Hepatic stellate cell (primary cell): Measurements from ENCODE around the gene ARHGAP32.
"Not testable (repeated sequence)": the region's sequence is repeated elsewhere in the genome, so short reads cannot be mapped to it uniquely, and the experiment has no call there.

ENCODE experiments used
- DNase-seq: peaks from one replicate; pipeline ENCODE4 v3.0.0; 2011; ENCODE audit warnings: low spot score

The ARHGAP32 gene

GRCh38 chr11:129034001-129034400, 158.1 kb downstream of the ARHGAP32 start:
- DNase-seq = no peak

GRCh38 chr11:129023968-129024676, 168.0 kb downstream of the ARHGAP32 start:
- no peak for DNase-seq

GRCh38 chr11:129021295-129021694, 170.8 kb downstream of the ARHGAP32 start:
- no peak for DNase-seq

GRCh38 chr11:129018991-129019390, 173.1 kb downstream of the ARHGAP32 start:
- DNase-seq = no peak

GRCh38 chr11:129018126-129018525, 174.0 kb downstream of the ARHGAP32 start:
- no peak for DNase-seq

GRCh38 chr11:129013737-129014475, 178.2 kb downstream of the ARHGAP32 start:
- no peak for DNase-seq

GRCh38 chr11:129012880-129013279, 179.2 kb downstream of the ARHGAP32 start:
- no peak for DNase-seq

- no peak for DNase-seq
Observed at GRCh38 chr11:129006161-129006560, 186.0 kb downstream of the ARHGAP32 start.

GRCh38 chr11:128999165-128999564, 193.0 kb downstream of the ARHGAP32 start:
- DNase-seq = not testable (repeated sequence)

GRCh38 chr11:128988242-128988970, 203.7 kb downstream of the ARHGAP32 start:
- DNase-seq = no peak

- DNase-seq = no peak
Observed at GRCh38 chr11:128985880-128986279, 206.2 kb downstream of the ARHGAP32 start.

GRCh38 chr11:128983023-128983422, 209.1 kb downstream of the ARHGAP32 start:
- DNase-seq = no peak

- DNase-seq = no peak
Observed at GRCh38 chr11:128981254-128981653, 210.9 kb downstream of the ARHGAP32 start.

GRCh38 chr11:128970598-128971190, 221.4 kb downstream of the ARHGAP32 start:
- DNase-seq = no peak

GRCh38 chr11:128968916-128969315, 223.2 kb downstream of the ARHGAP32 start:
- DNase-seq = no peak

GRCh38 chr11:128967578-128967977, 224.5 kb downstream of the ARHGAP32 start:
- no peak for DNase-seq

- no peak for DNase-seq
Observed at GRCh38 chr11:128965485-128965884, 226.6 kb downstream of the ARHGAP32 start.

GRCh38 chr11:128964463-128964930, 227.6 kb downstream of the ARHGAP32 start:
- no peak for DNase-seq

- DNase-seq = no peak
Observed at GRCh38 chr11:128963744-128964325, 228.3 kb downstream of the ARHGAP32 start.

GRCh38 chr11:128962896-128963295, 229.2 kb downstream of the ARHGAP32 start:
- no peak for DNase-seq

GRCh38 chr11:128961645-128962044, 230.5 kb downstream of the ARHGAP32 start:
- no peak for DNase-seq

- no peak for DNase-seq
Observed at GRCh38 chr11:128957202-128957482, 235.0 kb downstream of the ARHGAP32 start.
